NT2/D1 (cell line): Measurements from ENCODE around the gene NRCAM.

Experiments
- DNase-seq: peaks from one replicate; pipeline ENCODE4 v3.0.0-alpha.2; 2011; ENCODE audit warnings: low read depth, low spot score
- H3K27me3 ChIP-seq: 2 replicates; pipeline ENCODE4 v1.6.0; 2011; ENCODE audit warnings: mild to moderate bottlenecking; ENCODE audit not compliant: insufficient read length, insufficient read depth
- H3K36me3 ChIP-seq: 2 replicates; pipeline ENCODE4 v1.6.1; 2011; ENCODE audit warnings: mild to moderate bottlenecking, low read length, mixed read lengths; ENCODE audit not compliant: insufficient read depth, insufficient read length
- H3K4me1 ChIP-seq: 2 replicates; pipeline ENCODE4 v1.5.1; 2011; ENCODE audit not compliant: insufficient read depth, insufficient read length
- H3K4me3 ChIP-seq: 2 replicates; pipeline ENCODE4 v1.5.1; 2011; ENCODE audit warnings: low read depth; ENCODE audit not compliant: insufficient read length
- H3K9ac ChIP-seq: 2 replicates; pipeline ENCODE4 v1.6.0; 2011; ENCODE audit warnings: low read depth; ENCODE audit not compliant: insufficient read length
- H3K9me3 ChIP-seq: 2 replicates; pipeline ENCODE4 v1.5.1; 2011; ENCODE audit warnings: mild to moderate bottlenecking, low read length; ENCODE audit not compliant: insufficient read depth
- SUZ12 ChIP-seq: IDR thresholded peaks from 2 replicates; pipeline ENCODE4 v1.6.1; 2011; ENCODE audit not compliant: insufficient read length, insufficient read depth; ENCODE audit errors: extremely low read depth
- YY1 ChIP-seq: IDR thresholded peaks from 2 replicates; pipeline ENCODE4 v1.6.1; 2011; ENCODE audit not compliant: insufficient read length, insufficient read depth
- ZNF274 ChIP-seq: IDR thresholded peaks from 2 replicates; pipeline ENCODE4 v1.6.1; 2011; ENCODE audit warnings: mild to moderate bottlenecking, low read depth, low read length

NRCAM gene

DNA sequence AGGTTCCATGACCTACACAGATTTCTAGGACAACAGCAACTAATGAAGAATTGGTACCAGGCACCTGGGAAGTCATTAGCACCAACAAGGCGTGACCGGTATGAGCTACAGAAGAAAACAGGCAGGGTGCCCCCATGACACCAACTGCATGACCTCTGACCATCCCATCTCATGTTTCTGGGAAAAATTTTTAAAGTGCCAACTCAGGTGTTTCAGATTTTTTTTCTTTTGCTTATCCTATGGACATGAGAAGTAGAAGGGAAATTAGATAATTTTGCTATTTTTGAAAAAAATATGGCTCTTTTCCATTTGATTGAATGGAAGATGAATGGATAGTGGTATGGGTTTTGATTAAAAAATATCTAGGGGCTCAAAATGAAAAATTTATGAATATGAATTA, 154.8 kb downstream of the NRCAM start:
- H3K4me1 ChIP-seq: no peaks in the 10 kb centered on the region
- no peak for DNase-seq
- TF ChIP-seq YY1: no peak
- TF ChIP-seq SUZ12: no peak
- TF ChIP-seq ZNF274: no peak

DNA sequence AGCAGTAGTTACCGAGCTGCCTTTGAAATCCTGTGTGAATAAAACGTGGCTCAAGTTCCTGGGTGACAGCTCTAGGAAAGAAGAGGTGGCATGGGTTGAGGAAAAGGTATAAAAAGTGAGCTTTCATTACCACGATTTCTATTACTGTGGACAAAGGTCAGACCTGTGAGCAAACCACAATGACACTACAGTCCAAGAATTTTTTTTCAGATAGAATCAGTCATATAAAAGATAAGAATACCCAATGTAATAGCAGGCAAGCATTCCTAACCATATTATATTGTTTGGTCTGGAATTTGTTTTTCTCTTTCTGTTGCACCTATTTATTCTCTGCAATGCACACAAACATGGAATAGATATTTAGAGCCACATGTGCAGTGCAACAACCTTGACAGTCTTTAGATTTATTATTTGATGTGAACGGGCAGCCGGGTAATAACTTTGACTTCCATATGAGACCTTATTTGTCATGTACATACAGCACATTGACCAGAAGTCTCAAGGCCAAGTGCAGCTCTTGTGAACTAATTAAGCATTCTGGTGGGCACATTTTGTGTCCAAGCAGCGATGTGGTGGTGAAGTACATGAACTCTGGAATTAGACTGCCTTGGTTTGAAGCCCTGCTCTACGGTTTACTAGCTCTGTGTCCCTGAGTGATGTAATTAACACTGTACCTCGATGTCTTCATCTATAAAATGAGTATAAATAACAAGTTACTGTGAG, 156.8 kb downstream of the NRCAM start:
- no peaks in the 10 kb centered on the region for H3K36me3 ChIP-seq
- DNase-seq: no peak
- TF ChIP-seq YY1: no peak
- TF ChIP-seq ZNF274: no peak
- TF ChIP-seq SUZ12: no peak
- no peak overlapping the region for H3K4me3 ChIP-seq
- no peaks in the 10 kb centered on the region for H3K27me3 ChIP-seq
- no peak overlapping the region for H3K9ac ChIP-seq
- no peaks in the 10 kb centered on the region for H3K9me3 ChIP-seq
- no peaks in the 10 kb centered on the region for H3K4me1 ChIP-seq

More for the DNA sequence above, 154.8 kb downstream of the NRCAM start:
- Histone ChIP-seq H3K9ac (no peak overlapping the region), H3K4me3 (no peak overlapping the region), H3K27me3 (no peaks in the 10 kb centered on the region), H3K9me3 (no peaks in the 10 kb centered on the region), H3K36me3 (no peaks in the 10 kb centered on the region)

DNA sequence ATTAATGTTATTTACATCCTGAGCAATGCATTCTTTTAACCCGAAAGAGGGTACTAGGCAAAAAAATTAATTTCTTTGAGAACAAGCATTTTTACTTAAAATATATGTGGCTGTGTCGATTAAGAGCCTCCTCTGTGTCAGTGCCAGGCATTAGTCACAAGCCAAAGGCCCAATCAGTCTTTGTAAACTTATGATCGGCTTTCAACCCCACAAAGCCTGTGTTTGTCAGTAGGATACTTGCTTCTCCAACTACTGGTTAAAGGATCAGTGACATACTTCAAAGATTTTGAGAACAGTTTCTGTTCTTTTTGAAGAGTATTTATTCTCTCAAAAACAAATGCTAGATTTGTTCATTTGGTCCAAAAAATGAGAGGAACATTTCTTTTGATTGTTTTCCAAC, 159.3 kb downstream of the NRCAM start:
- no peaks in the 10 kb centered on the region for H3K9me3 ChIP-seq
- H3K4me3 ChIP-seq: no peak overlapping the region
- DNase-seq: no peak
- H3K36me3 ChIP-seq: no peaks in the 10 kb centered on the region
- no peak overlapping the region for H3K9ac ChIP-seq
- no peaks in the 10 kb centered on the region for H3K4me1 ChIP-seq
- TF ChIP-seq YY1 (no peak), ZNF274 (no peak), SUZ12 (no peak)
- H3K27me3 ChIP-seq: no peaks in the 10 kb centered on the region

DNA sequence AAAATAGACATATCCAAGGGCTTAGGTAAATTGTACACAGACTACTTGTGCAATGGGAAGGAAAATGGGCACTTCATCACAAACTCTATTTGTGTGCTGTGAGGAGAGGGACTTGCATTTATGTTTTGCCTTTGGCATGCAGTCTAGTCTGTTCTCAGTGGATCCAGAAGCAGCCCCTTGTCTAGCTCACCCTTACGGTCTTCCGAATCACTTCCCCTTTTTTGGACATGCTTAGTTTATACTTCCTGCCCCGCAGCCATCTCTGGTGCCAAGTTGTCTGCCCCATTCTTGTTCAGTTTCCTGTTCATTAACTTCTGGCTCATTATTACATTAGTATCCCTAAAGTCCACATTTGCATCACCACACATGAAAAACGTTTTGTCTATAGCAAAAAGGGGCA, 161.6 kb downstream of the NRCAM start:
- H3K4me1 ChIP-seq: no peaks in the 10 kb centered on the region
- no peak overlapping the region for H3K4me3 ChIP-seq
- H3K9ac ChIP-seq: no peak overlapping the region
- H3K27me3 ChIP-seq: no peaks in the 10 kb centered on the region
- DNase-seq: no peak
- no peak for TF ChIP-seq YY1
- no peak for TF ChIP-seq ZNF274
- no peak for TF ChIP-seq SUZ12
- H3K9me3 ChIP-seq: no peaks in the 10 kb centered on the region
- no peaks in the 10 kb centered on the region for H3K36me3 ChIP-seq

DNA sequence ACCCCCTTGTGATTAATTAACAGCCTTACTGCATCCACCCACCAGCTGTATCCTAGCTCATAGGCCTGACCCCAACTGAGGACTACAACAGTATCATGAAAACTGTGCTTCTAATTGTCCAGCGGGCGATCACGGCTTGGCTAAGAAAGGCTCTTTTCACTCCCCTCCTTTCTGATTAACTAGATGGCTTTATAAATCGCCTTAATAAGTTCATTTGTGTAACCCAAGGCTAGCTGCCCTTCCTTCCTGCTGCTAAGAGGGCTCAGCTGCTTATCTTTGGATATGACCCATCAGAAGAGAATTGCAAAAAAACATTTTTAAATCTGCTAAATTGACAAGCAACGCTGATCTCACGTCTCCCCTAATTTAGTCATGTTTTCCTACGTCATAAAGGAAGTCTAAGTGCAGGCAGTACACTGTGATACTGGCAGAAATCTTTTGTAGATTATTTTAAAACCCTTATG, 163.1 kb downstream of the NRCAM start:
- no peak overlapping the region for H3K9ac ChIP-seq
- H3K27me3 ChIP-seq: no peaks in the 10 kb centered on the region
- no peak overlapping the region for H3K4me3 ChIP-seq
- no peak for DNase-seq
- no peaks in the 10 kb centered on the region for H3K36me3 ChIP-seq
- H3K9me3 ChIP-seq: no peaks in the 10 kb centered on the region
- TF ChIP-seq ZNF274 (no peak), SUZ12 (no peak), YY1 (no peak)
- H3K4me1 ChIP-seq: no peaks in the 10 kb centered on the region

DNA sequence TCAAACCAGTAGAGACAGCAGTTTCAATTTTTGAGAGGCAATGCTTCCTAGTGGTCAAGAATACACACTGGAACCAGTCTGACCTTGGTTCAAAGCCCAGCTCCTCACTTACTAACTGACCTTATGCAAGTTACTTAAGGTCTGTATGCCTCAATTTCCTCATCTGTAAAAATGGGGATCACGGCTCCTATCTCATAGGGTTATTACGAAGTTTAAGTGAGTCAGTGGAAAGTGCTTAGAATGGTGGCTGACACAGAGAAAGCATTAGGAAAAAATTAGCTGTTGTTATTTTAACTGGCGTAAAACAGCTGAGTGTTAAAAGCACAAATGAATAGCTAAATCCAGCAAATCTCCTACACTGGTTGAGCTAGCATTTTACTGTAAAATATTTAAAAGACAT, 163.7 kb downstream of the NRCAM start:
- Histone ChIP-seq H3K9me3 (no peaks in the 10 kb centered on the region), H3K4me1 (no peaks in the 10 kb centered on the region), H3K27me3 (no peaks in the 10 kb centered on the region), H3K36me3 (no peaks in the 10 kb centered on the region), H3K9ac (no peak overlapping the region), H3K4me3 (no peak overlapping the region)
- no peak for TF ChIP-seq YY1
- no peak for TF ChIP-seq SUZ12
- no peak for TF ChIP-seq ZNF274
- no peak for DNase-seq

DNA sequence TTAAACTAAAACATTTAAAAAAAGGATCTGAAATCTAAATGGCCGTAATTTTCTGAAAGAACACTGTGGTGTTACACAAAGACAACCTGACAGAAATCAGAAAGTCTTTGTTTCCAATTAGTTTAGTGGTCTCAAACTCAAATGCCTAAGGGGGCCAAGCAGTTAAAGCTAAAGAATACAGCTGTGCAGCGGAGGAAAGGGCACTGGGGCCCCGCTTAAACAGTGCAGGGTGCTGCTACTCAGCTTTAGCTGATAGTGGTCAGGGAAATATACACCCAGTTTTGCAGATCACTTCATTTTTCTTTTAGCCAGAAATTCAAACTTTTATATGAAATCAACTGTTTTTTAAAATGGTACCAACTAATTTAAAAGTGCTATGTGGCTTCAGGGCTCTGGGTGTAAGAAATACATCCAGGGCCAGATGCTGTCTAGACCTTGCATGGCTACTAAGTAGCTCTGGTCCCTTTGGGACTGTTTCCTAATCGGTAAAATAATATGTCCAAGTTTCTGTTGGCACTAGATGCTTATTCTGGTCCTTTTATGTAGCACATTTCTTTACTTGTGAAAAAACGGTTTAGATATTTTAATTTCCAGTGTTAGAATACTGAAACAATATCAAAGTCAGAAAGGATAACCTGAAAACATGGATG, 164.3 kb downstream of the NRCAM start:
- Histone ChIP-seq H3K4me3 (no peak overlapping the region), H3K9me3 (no peaks in the 10 kb centered on the region), H3K36me3 (no peaks in the 10 kb centered on the region), H3K4me1 (no peaks in the 10 kb centered on the region), H3K27me3 (no peaks in the 10 kb centered on the region), H3K9ac (no peak overlapping the region)
- TF ChIP-seq SUZ12: no peak
- TF ChIP-seq YY1: no peak
- TF ChIP-seq ZNF274: no peak
- no peak for DNase-seq
